ENCODE data around the gene ADAP1. TPM values are rescaled to one million over a fixed set of nuclear protein-coding genes. Genes with fewer than 3 reads are reported as not detected.

ADAP1 gene
- total RNA-seq, 1 experiment from 2014 or later = 34.0 TPM

GRCh38 chr7:877312-878232 lies 76.9 kb downstream of the ADAP1 start:
- Histone ChIP-seq H3K9ac (ENCODE audit: low read length) (peak overlapping the region; percentile 76), H3K9me2 (ENCODE audit: insufficient read depth) (no peaks in the 10 kb centered on the region), H3K27me3 (ENCODE audit: insufficient read depth, low read length) (no peaks in the 10 kb centered on the region), H3K36me3 (ENCODE audit: control insufficient read depth in 1 of 2, insufficient read depth in 2 of 2, low read length in 2 of 2) (peaks cover under 1 to 19% of the 10 kb centered on the region in 2 experiments; a peak in 3 of 4 replicates), H3K79me2 (ENCODE audit: insufficient read depth, low read length) (peaks cover 58% of the 10 kb centered on the region), H3K27ac (ENCODE audit: low read depth, low read length) (peak overlapping the region; percentile 83), H3K4me3 (replicated peaks in 1 of 2; ENCODE audit: low read depth in 1 of 2, low read length in 2 of 2) (peak overlapping the region; percentile 83 to 85), H3K4me1 (ENCODE audit: control insufficient read depth in 1 of 2, insufficient read depth in 2 of 2, low read length in 2 of 2) (peaks cover 11 to 26% of the 10 kb centered on the region in 2 experiments), H2AFZ (ENCODE audit: low read depth, low read length, poor library complexity, severe bottlenecking) (no peak overlapping the region), H4K20me1 (ENCODE audit: insufficient read depth) (no peaks in the 10 kb centered on the region; the same call in 1 of the 2 replicates), H3K9me3 (ENCODE audit: control insufficient read depth in 1 of 2, insufficient read depth in 1 of 2, low read depth in 1 of 2, low read length in 2 of 2) (no peaks in the 10 kb centered on the region), H3K4me2 (ENCODE audit: low read length) (peak overlapping the region; percentile 91)
- BruUV-seq (replicated peaks) = no TSS peak
- ATAC-seq (no peak), DNase-seq (ENCODE audit: low read depth, low spot score) (no peak)
- no peak for TF ChIP-seq POLR2A (IDR thresholded peaks at IDR 0.05; ENCODE audit: borderline replicate concordance, extremely low read depth, insufficient read depth, insufficient read length)
- no peak for TF ChIP-seq YY1 (IDR thresholded peaks at IDR 0.05; ENCODE audit: extremely low read depth, insufficient replicate concordance, low read depth, low read length)
- TF ChIP-seq CBX3 (IDR thresholded peaks at IDR 0.05; ENCODE audit: low read depth) = no peak
- TF ChIP-seq RAD21 (IDR thresholded peaks at IDR 0.05; ENCODE audit: low read depth) = no peak
- no peak for TF ChIP-seq POLR2AphosphoS5 (IDR thresholded peaks at IDR 0.05; ENCODE audit: low read depth, low read length)
- no peak for TF ChIP-seq REST (IDR thresholded peaks at IDR 0.05; ENCODE audit: low read depth)
- TF ChIP-seq SRF (IDR thresholded peaks at IDR 0.05; ENCODE audit: low read depth) = no peak
- TF ChIP-seq EZH2 (IDR thresholded peaks at IDR 0.05) = no peak
- no peak for TF ChIP-seq CTCF (IDR thresholded peaks at IDR 0.05 in 2 of 3, conservative IDR thresholded peaks at IDR 0.05 in 1 of 3; ENCODE audit: borderline replicate concordance in 1 of 3, insufficient read depth in 1 of 3, low read depth in 2 of 3, low read length in 2 of 3)
- no peak for TF ChIP-seq ELF1 (IDR thresholded peaks at IDR 0.05; ENCODE audit: borderline replicate concordance, low read depth)
- TF ChIP-seq FOSL1 (IDR thresholded peaks at IDR 0.05; ENCODE audit: low read depth) = no peak
- TF ChIP-seq EZH2phosphoT487 (IDR thresholded peaks at IDR 0.05; ENCODE audit: borderline replicate concordance) = no peak
- TF ChIP-seq ZFX (IDR thresholded peaks at IDR 0.05) = no peak
- no peak for TF ChIP-seq SP1 (IDR thresholded peaks at IDR 0.05; ENCODE audit: low read depth)
- TF ChIP-seq CEBPB (IDR thresholded peaks at IDR 0.05; ENCODE audit: low read depth) = no peak
- TF ChIP-seq EGR1 (IDR thresholded peaks at IDR 0.05; ENCODE audit: low read depth) = no peak
- no peak for TF ChIP-seq ZNF274 (IDR thresholded peaks at IDR 0.05; ENCODE audit: low read depth, low read length)
- no peak for TF ChIP-seq SIN3A (IDR thresholded peaks at IDR 0.05; ENCODE audit: low read depth)
- TF ChIP-seq MAX (IDR thresholded peaks at IDR 0.05) = no peak
- no peak for TF ChIP-seq ZBTB33 (IDR thresholded peaks at IDR 0.05; ENCODE audit: extremely low read depth, insufficient replicate concordance, low read length)
- ChIA-PET CTCF (no interaction called here), RAD21 (ENCODE audit: low non-redundant PET in 1 of 2, low total read pairs in 2 of 2, uncharacterized antibody in 2 of 2, unreplicated experiment in 2 of 2) (no interaction called here), POLR2A (no interaction called here)
- intact Hi-C loops (cut with micrococcal nuclease) = no loop called here
